HepG2 (cell line): Measurements from ENCODE around the gene RABL6. TPM values are rescaled to one million over a fixed set of nuclear protein-coding genes. Genes with fewer than 3 reads are reported as not detected.
"Not testable (repeated sequence)": the region's sequence is repeated elsewhere in the genome, so short reads cannot be mapped to it uniquely, and the experiment has no call there.

Experiments used
- AKNA ChIP-seq: sonication (generic); formaldehyde crosslinking; IDR thresholded peaks from 2 replicates; pipeline ENCODE4 v1.4.0; 2020; ENCODE audit warnings: missing genetic modification reagents, borderline replicate concordance
- ERF ChIP-seq: IDR thresholded peaks from 2 replicates; pipeline ENCODE4 v1.6.1; 2018; ENCODE audit warnings: missing biosample characterization, missing genetic modification reagents
- ETV5 ChIP-seq: IDR thresholded peaks from 2 replicates; pipeline ENCODE4 v1.6.1; 2018; ENCODE audit warnings: missing biosample characterization, missing genetic modification reagents, inconsistent platforms, borderline replicate concordance
- IKZF5 ChIP-seq: IDR thresholded peaks from 2 replicates; pipeline ENCODE4 v1.6.1; 2018; ENCODE audit warnings: missing genetic modification reagents, mild to moderate bottlenecking, missing compliant biosample characterization
- LCORL ChIP-seq, 2 experiments: fragments of 450-650 bp in 1 of 2; sonication (generic) in 1 of 2; formaldehyde crosslinking in 1 of 2; IDR thresholded peaks; 2 replicates each; pipeline versions ENCODE4 v1.5.0 to v1.6.1; 2017 to 2020; ENCODE audit warnings: antibody characterized with exemption in 1 of 2, missing genetic modification reagents in 1 of 2
- MED1 ChIP-seq: sonication (generic); formaldehyde crosslinking; IDR thresholded peaks from 2 replicates; pipeline ENCODE4 v1.4.0; 2020; ENCODE audit warnings: missing genetic modification reagents
- MXD4 ChIP-seq: IDR thresholded peaks from 2 replicates; pipeline ENCODE4 v1.6.1; 2016; ENCODE audit warnings: mild to moderate bottlenecking, missing biosample characterization, missing genetic modification reagents
- NKX3-1 ChIP-seq: sonication (generic); formaldehyde crosslinking; IDR thresholded peaks from 2 replicates; pipeline ENCODE4 v1.5.0; 2020; ENCODE audit warnings: missing genetic modification reagents
- PAF1 ChIP-seq: IDR thresholded peaks from 2 replicates; pipeline ENCODE4 v1.6.1; 2016; ENCODE audit warnings: missing genetic modification reagents, missing compliant biosample characterization
- POGZ ChIP-seq: sonication (generic); formaldehyde crosslinking; IDR thresholded peaks from 2 replicates; pipeline ENCODE4 v1.4.0; 2020; ENCODE audit warnings: mild to moderate bottlenecking, missing genetic modification reagents
- PRMT3 ChIP-seq: sonication (generic); formaldehyde crosslinking; IDR thresholded peaks from 2 replicates; pipeline ENCODE4 v1.8.1; 2022; ENCODE audit warnings: low read depth, mild to moderate bottlenecking, moderate library complexity, missing genetic modification reagents, borderline replicate concordance
- SALL2 ChIP-seq: sonication (generic); formaldehyde crosslinking; IDR thresholded peaks from 2 replicates; pipeline ENCODE4 v1.8.1; 2023; ENCODE audit warnings: mild to moderate bottlenecking, missing genetic modification reagents, inconsistent platforms
- SOX6 ChIP-seq, 2 experiments: fragments of 450-650 bp in 1 of 2; sonication (generic) in 1 of 2; formaldehyde crosslinking in 1 of 2; IDR thresholded peaks; 2 replicates each; pipeline versions ENCODE4 v1.4.0 to v1.6.1; 2017 to 2020; ENCODE audit warnings: antibody characterized with exemption in 1 of 2, mild to moderate bottlenecking in 1 of 2, missing genetic modification reagents in 1 of 2
- TFDP1 ChIP-seq: IDR thresholded peaks from 2 replicates; pipeline ENCODE4 v1.6.1; 2016; ENCODE audit warnings: missing compliant biosample characterization, missing genetic modification reagents, borderline replicate concordance
- THAP11 ChIP-seq: IDR thresholded peaks from 2 replicates; pipeline ENCODE4 v1.6.1; 2016; ENCODE audit warnings: missing biosample characterization, missing genetic modification reagents
- TMF1 ChIP-seq: sonication (generic); formaldehyde crosslinking; IDR thresholded peaks from 2 replicates; pipeline ENCODE4 v1.8.1; 2022; ENCODE audit warnings: low read depth, missing genetic modification reagents
- TOPORS ChIP-seq: sonication (generic); formaldehyde crosslinking; IDR thresholded peaks from 2 replicates; pipeline ENCODE4 v1.8.0; 2023; ENCODE audit warnings: mild to moderate bottlenecking, missing genetic modification reagents
- ZNF274 ChIP-seq: sonication (generic); formaldehyde crosslinking; IDR thresholded peaks from 2 replicates; pipeline ENCODE4 v1.5.1; 2020; ENCODE audit warnings: mild to moderate bottlenecking, missing genetic modification reagents
- ZNF350 ChIP-seq: sonication (generic); formaldehyde crosslinking; IDR thresholded peaks from 2 replicates; pipeline ENCODE4 v1.4.0; 2020; ENCODE audit warnings: mild to moderate bottlenecking, low read depth, missing genetic modification reagents, borderline replicate concordance
- ZNF605 ChIP-seq: sonication (generic); formaldehyde crosslinking; IDR thresholded peaks from 2 replicates; pipeline ENCODE4 v1.8.0; 2022; ENCODE audit warnings: mild to moderate bottlenecking, missing genetic modification reagents
- ZNF670 ChIP-seq: sonication (generic); formaldehyde crosslinking; IDR thresholded peaks from 2 replicates; pipeline ENCODE4 v1.8.0; 2022; ENCODE audit warnings: mild to moderate bottlenecking, missing genetic modification reagents, borderline replicate concordance
- ZSCAN25 ChIP-seq: sonication (generic); formaldehyde crosslinking; IDR thresholded peaks from 2 replicates; pipeline ENCODE4 v1.8.0; 2022; ENCODE audit warnings: mild to moderate bottlenecking, missing genetic modification reagents
- polyA plus RNA-seq, 8 experiments: library from polyadenylated mRNA; depleted of rRNA in 3 of 8; stranded (reverse) in 7 of 8; unstranded in 1 of 8; fragments of >200 nt; fragmentation: Illumina TruSeq in 4 of 8; extraction: Trizol in 4 of 8; gene quantifications; 2 replicates each; pipeline versions ENCODE4 v1.2.1 to v1.2.3, GENCODE V29; 2011 to 2016; ENCODE audit warnings: low read depth in 4 of 8, missing spikeins in 1 of 8, mixed read lengths in 1 of 8; ENCODE audit not compliant: insufficient read depth in 1 of 8
- total RNA-seq, 5 experiments: library from RNA; depleted of rRNA; stranded (reverse); fragments of >200 nt; fragmentation: Illumina TruSeq; extraction: Trizol; gene quantifications; 2 replicates each; pipeline ENCODE4 v1.2.3, GENCODE V29; 2016; ENCODE audit warnings: low read depth in 1 of 5

Gene RABL6
- total and polyA plus RNA-seq, 2 of the 13 experiments (the other 11 are each of a cell fraction or from before 2014, with no cell fraction given), result 81.5 to 125 TPM

GRCh38 chr9:136842380-136842948 lies 34.7 kb downstream of the RABL6 start, which contains the start of gene AJM1 (continued):
- 0 out of 2 replicates have a peak, but pooled peaks have one; percentile 45 for TF ChIP-seq AKNA (CRISPR knock-in tag)
- TF ChIP-seq THAP11 (CRISPR knock-in tag), result peak; percentile 35
- TF ChIP-seq LCORL, SOX6 (IDR thresholded peaks at IDR 0.05): not testable (repeated sequence)
- peak; percentile 18; the same call in 1 of the 2 replicates for TF ChIP-seq LCORL (CRISPR knock-in tag; IDR thresholded peaks at IDR 0.05)
- TF ChIP-seq IKZF5 (CRISPR knock-in tag), result 0 out of 2 replicates have a peak, but pooled peaks have one; percentile 40
- TF ChIP-seq ZNF274, result peak; percentile 65; the same call in 1 of the 2 replicates
- TF ChIP-seq POGZ (CRISPR knock-in tag), result peak; percentile 53; the same call in 1 of the 2 replicates
- TF ChIP-seq TMF1, result 0 out of 2 replicates have a peak, but pooled peaks have one; percentile 45
- peak; percentile 61; the same call in 1 of the 2 replicates for TF ChIP-seq ZNF605 (CRISPR knock-in tag)
- peak; percentile 45; the same call in 1 of the 2 replicates for TF ChIP-seq ERF (CRISPR knock-in tag)
- TF ChIP-seq ZSCAN25 (CRISPR knock-in tag), result 0 out of 2 replicates have a peak, but pooled peaks have one; percentile 20
- TF ChIP-seq PRMT3 (CRISPR knock-in tag), result peak; percentile 48; the same call in 1 of the 2 replicates
- TF ChIP-seq ZNF350, result peak; percentile 58; the same call in 1 of the 2 replicates
- peak; percentile 28; the same call in 1 of the 2 replicates for TF ChIP-seq ETV5
- TF ChIP-seq NKX3-1 (CRISPR knock-in tag), result peak; percentile 57; the same call in 1 of the 2 replicates
- TF ChIP-seq TOPORS, result 0 out of 2 replicates have a peak, but pooled peaks have one; percentile 16
- TF ChIP-seq MED1 (CRISPR knock-in tag), result peak; percentile 14
- TF ChIP-seq PAF1 (CRISPR knock-in tag), result 0 out of 2 replicates have a peak, but pooled peaks have one; percentile 70
- 0 out of 2 replicates have a peak, but pooled peaks have one; percentile 33 for TF ChIP-seq ZNF670 (CRISPR knock-in tag)
- TF ChIP-seq TFDP1 (CRISPR knock-in tag), result peak; percentile 23; the same call in 1 of the 2 replicates
- TF ChIP-seq SOX6 (CRISPR knock-in tag; IDR thresholded peaks at IDR 0.05), result peak; percentile 41; the same call in 1 of the 2 replicates
- TF ChIP-seq SALL2 (CRISPR knock-in tag), result peak; percentile 52; the same call in 1 of the 2 replicates
- TF ChIP-seq MXD4 (CRISPR knock-in tag), result peak; percentile 31; the same call in 1 of the 2 replicates
